Glomerular visceral epithelial cell (primary cell): ENCODE results near the gene NFIX.
A peak's percentile ranks its signal among the peaks of the same experiment; 100 is the strongest.
"Not testable (repeated sequence)": the region's sequence is repeated elsewhere in the genome, so short reads cannot be mapped to it uniquely, and the experiment has no call there.

Experiments
- DNase-seq: peaks from one replicate; pipeline ENCODE4 v3.0.0-alpha.2; 2016; ENCODE audit errors: extremely low spot score

Gene NFIX

DNA sequence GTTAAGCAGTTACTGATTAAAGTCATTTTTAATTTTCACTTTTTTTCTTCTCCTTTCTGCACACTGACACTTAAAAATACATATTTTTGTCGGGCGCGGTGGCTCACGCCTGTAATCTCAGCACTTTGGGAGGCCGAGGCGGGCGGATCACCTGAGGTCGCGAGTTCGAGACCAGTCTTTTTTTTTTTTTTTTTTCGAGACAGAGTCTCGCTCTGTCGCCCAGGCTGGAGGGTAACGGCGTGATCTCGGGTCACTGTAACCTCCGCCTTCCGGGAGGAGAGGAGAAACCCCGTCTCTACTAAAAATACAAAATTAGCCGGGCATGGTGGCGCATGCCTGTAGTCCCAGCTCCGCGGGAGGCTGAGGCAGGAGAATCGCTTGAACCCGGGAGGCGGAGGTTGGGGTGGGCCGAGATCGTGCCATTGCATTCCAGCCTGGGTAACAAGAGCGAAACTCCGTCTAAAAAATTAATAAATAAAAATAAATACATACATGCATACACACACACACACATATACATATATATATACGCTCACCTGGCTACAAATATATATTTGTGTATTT is 37.8 kb upstream of the NFIX start:
- DNase-seq: not testable (repeated sequence)

DNA sequence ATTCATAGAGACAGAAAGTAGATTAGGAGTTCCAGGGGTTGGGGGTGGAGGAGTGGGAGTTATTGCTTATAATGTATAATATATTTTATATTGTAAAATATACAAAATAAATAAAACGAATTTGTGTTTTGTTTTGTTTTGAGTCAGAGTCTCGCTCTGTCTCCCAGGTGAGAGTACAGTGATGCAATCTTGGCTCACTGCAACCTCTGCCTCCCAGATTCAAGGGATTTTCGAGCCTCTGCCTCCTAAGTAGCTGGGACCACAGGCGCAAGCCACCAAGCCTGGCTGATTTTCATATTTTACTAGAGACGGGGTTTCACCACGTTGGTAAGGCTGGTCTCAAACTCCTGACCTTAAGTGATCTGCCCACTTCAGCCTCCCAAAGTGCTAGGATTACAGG is 35.8 kb upstream of the NFIX start:
- no peak for DNase-seq

DNA sequence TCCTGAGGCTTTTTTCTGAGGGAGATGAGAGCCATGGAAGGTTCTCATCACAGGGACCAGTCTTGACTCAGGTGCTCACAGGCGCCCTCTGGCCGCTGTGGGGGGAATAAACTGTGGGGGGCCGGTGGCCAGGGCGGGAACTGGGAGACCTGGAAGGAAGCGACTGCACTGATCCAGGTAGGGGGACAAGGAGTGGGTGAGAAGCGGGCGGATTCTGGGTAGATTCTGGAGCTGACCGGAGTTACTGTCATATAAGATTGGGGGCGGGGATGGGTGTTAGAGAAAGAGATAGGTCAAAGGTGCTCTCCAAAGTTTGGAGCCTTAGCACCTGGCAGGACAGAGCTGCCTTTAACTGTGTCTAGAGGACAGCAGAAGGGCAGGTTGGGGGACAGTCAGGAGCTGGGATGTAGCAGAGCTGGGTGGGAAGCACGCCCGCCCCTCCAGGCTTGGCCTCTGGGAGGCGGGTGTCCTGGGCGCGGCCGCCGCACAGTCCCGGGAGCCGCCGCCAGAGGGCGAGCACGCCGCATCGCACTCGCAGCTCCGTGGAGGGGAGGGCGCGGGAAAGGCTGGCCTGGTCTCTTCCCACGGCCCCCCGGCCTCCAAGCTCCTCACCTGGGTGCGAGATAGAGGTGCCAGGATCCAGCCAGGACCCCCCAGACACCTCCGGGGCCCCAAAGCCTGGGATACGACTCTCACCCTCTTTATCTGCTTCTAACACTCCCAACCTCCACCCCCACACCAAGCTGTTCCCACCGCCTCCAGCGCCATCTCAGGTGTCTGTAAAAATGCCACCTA is 30.1 kb upstream of the NFIX start:
- peak; percentile 85 for DNase-seq

DNA sequence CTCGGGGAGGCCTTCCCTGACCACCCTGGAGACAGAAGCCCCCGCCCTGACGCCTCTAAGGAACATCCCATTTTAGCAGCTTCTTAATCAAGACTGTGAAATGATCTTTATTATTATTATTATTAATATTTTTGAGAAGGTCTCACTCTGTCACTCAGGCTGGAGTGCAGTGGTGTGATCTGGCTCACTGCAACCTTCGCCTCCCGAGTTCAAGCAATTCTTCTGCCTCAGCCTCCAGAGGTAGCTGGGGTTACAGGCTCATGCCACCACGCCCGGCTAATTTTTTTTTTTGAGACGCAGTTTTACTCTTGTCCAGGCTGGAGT is 29.5 kb upstream of the NFIX start:
- DNase-seq: no peak

DNA sequence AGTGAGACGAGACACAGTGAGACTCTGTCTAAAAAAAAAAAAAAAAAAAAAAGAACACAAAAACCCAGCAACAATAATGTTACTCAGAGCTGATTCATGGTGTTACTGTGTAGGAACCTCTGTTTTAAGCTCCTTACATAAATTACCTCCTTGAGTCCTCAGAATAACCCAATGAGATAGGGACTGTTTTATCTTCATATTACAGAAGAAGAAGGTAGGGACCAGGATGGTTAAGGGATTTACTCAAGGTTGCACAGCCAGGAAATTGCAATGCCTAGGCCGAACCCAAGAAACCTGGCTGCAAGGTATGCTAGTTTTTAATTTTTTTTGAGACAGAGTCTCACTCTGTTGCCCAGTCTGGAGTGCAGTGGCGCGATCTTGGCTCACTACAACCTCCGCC is 27.4 kb upstream of the NFIX start:
- no peak for DNase-seq

DNA sequence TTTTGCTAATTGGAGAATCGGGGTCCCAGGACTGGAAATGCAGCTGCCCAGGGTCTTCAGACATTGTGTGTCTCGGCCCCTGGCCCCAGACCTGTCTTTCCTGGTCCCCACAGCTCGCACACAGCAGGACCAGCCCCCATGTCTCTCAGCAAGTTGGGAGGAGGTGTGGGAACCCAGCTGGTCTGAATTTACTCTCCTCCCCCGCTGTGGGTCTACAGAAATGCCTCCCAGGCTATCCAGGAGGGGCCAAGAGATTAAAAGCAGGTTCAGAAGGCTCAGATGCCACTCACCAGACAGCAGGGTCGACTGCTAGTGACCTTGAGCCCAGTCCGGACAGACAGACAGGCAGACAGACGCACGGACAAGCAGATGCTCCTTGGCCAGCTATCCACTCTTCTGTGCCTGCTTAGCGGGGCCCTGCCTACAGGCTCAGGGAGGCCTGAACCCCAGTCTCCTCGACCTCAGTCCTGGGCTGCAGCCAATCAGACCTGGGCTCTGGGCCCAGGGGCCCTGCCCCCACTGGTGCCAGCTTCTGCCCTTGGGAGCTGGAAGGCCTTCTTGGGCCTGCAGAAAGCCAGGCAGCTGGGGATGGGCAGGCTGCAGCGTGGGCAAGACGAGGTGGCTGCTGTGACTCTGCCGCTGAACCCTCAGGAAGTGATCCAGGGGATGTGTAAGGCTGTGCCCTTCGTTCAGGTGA is 25.8 kb upstream of the NFIX start, which contains the start of gene DAND5:
Gene DAND5 (plus strand): TSS at position 285 of the 697 bp plus-strand sequence. CDS start 85 bp downstream, at position 370.
- no peak for DNase-seq

DNA sequence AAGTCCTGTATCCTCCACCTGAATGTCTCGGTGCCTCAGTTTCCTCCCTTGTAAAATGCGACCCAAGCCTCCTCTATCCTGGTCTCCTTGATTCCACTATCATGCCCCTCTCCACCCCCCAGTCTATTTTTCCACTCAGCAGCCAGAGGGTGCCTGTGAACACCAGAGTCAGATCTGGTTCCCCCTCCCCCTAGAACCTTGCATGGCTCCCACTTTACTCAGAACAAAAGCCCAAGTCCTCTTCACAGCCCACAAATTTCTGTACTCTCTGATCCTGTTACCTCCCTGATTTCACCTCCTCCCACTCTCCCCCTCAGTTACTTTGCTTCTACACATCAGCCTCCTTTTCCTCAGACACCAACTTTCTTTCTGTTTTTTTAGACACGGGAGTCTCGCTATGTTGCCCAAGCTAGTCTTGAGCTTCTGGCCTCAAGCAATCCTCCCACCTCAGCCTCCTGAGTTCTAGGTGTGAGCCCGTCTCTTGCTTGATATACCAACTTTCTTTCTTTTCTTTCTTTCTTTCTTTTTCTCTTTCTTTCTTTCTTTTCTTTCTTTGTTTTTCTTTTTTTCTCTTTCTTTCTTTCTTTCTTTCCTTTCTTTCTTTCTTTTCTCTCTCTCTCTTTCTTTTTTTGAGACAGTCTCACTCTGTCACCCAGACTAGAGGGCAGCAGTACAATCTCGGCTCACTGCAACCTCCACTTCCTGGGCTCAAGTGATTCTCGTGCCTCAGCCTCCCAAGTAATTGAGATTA is 25.0 kb upstream of the NFIX start:
- DNase-seq: no peak

DNA sequence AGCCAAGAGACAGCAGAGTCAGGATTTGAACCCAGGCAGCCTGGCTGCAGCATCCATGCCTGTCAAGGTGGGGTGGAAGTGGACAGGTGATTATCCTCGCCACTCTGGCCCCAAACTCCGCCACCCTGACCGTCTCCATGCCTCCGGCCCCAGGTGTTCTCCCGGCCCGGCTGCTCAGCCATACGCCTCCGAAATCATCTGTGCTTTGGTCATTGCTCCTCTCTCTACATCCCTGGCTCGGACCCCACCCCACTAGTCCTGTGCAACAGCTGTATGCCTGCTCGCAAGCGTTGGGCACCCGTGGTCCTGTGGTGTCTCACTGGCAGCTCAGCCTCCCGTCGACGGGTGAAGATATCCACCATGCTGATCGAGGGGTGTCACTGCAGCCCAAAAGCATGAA is 22.0 kb upstream of the NFIX start:
- no peak for DNase-seq

DNA sequence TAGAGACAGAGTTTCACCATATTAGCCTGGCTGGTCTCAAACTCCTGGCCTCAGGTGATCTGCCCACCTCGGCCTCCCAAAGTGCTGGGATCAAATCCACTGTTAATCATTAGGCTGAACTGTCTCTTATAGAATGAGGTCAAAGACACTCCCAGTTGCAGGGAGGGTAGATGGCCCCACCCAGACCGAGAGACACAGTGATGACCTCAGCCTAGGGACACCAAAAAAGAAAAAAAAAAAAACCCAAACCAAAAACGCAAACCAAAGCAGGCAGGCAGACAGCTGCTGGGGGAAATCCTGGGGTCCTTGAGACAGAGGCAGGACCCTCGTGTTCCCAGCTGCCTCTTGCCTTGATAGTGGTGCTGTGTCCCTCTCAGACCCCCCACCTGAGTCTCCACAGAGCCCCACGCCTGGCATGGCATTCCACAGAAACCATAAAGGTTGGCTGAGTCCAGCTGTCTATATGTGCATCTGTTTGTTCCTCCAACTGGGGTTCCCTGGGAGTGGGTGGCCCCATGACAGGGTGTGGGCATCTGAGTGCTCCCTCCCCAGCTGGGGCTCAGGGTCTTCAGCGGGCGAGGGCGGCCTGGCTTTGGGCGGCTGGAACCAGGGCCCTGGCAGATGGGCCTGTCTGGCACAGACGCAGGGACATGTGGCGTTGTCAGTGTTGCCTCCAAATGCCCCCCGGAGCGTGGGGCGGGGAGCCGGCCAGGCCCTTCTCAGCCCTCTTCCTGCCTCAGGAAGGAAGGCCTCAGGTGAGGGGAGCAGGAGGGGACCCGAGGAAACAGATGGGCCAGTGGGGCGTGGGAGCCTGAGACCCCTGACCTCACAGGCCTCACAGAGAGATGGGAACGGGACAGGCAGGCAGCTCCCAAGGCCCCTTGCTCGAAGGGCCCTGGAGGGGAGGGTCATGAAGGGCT is 20.7 kb upstream of the NFIX start:
- DNase-seq: peak; percentile 53

DNA sequence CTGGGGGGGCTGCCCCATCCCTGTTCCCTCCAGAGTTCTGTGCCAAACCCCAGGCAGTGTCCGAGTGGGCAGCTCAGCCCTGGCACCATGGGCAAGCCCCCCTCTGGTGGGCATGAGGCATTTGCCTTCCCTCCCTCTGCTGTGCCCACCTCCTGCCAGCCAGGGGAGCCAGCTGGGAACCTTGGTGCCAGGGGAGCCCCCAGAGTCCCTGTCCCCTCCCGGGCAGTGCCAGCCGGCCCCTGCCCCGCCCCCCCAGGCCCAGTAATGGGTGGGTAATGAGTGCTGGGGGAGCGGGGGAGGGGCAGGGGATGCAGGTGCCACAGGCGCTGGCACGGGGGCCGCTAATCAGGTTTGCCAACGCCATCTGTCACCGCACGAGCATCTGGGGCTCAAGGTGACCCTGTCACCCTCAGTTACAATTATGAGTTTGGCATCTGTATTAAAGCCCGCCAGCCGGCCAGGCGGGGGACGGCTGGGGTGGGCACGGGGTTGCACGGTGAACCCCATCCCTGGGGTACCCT is 20.0 kb upstream of the NFIX start:
- no peak for DNase-seq

DNA sequence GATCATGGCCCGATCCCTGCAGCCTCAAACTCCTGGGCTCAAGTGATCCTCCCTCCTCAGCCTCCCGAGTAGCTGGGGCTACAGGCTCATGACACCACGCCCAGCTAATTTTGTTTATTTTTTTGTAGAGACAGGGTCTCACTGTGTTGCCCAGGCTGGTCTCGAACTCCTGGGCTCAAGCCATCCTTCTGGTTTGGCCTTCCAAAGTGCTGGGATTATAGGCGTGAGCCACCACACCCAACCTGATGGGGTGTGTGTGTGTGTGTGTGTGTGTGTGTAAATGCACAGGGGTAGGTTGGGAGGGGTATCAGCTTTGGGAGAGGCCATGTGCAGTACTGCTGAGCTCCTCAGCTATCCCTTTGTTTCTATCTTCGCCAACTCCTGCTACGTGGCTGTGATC is 19.2 kb upstream of the NFIX start:
- DNase-seq: not testable (repeated sequence)

DNA sequence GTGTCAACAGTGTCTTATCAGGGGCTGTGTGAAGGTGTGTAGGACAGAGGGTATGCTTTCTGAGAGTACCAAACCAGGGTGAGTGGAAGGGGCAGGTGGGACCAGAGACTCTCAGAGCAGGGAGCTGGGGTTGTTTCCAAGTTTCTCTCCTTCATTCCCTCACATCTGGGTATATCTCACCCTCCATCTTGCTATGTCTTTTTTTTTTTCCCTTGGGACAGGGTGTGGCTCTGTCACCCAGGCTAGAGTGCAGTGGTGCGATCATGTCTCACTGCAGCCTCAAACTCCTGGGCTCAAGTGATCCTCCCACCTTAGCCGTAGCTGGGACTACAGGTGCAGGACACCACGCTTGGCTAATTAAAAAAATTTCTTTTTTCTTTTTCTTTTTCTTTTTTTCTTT is 15.3 kb upstream of the NFIX start:
- DNase-seq: no peak

DNA sequence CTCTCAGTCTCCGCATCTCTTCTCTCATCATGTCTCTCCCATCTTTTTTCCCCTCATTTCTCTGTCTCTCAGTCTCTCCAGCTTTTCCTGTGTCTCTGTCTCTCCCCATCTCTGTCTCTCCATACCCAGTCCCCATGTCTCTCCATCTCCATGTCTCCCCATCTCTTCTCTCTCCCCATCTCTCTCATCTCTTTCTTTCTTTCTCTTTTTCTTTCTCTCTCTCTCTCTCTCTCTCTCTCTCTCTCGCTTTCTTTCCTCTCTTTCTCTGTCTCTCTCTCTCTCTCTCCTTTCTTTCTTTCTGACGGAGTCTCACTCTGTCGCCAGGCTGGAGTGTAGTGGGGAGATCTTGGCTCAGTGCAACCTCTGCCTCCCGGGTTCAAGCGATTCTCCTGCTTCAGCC is 12.6 kb upstream of the NFIX start:
- no peak for DNase-seq

DNA sequence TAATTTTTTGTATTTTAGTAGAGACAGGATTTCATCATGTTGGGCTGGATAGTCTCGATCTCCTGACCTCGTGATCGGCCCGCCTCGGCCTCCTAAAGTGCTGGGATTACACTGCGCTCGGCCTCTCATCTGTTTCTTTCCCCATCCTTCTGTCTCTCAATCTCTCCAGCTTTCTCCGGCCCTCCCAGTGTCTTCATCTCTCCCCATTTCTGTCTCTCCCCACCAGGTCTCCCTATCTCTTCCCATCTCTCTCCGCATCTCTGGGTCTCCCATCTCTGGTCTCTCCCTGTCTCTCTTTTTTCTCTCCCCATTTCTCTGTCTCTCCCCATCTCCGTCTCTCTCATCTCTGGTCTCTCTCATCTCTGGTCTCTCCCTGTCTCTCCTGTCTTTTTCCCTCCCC is 12.2 kb upstream of the NFIX start:
- DNase-seq: no peak

DNA sequence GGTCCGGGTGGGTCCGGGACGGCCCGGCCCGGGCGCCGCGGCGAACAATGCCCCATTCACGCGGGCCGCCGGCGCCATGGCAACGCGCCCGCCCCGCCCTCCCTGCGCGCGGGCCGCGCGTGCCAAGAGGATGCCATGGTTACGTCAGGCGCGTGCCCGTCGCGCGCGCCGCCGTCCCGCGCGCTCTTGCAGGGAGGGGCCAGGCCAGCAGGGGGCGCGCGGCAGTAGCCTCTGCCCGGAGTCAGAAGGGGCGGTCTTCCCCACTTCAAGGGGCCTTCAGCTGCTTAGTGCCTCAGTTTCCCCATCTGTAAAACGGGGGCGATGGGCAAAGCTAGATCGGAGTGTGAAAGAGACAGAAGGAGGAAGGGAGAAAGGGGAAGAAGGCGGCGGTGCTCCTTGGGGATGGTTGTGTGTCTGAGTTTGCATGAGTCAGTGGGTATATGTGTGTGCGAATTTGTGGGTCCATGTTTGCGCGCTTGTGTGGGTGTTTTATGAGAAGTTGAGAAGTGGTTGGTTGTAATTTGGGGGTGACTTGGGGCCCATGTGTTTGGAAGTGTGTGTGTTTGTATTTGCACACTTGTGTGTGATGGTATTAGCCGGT is 11.6 kb upstream of the NFIX start:
- DNase-seq: peak; percentile 84

DNA sequence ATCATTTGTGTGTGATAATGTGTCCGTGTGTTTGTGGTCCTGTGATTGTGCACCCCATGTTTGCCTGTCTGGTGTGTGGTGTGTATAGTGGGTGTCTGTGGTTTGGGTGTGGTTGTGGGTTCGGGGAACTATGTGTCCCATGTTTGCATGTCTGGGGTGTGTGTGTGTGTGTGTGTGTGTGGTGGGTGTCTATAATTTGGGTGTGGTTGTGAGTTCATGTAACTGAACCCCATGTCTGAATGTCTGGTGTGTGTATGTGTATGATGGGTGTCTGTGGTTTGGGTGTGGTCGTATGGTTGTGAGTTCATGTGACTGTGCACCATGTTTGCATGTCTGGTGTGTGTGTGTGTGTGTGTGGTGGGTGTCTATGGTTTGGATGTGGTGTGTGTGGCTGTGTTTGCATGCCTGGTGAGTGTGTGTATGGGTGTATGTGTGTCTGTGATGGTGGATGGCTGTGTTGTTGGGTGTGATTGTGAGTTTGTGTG is 11.1 kb upstream of the NFIX start:
- DNase-seq: no peak

DNA sequence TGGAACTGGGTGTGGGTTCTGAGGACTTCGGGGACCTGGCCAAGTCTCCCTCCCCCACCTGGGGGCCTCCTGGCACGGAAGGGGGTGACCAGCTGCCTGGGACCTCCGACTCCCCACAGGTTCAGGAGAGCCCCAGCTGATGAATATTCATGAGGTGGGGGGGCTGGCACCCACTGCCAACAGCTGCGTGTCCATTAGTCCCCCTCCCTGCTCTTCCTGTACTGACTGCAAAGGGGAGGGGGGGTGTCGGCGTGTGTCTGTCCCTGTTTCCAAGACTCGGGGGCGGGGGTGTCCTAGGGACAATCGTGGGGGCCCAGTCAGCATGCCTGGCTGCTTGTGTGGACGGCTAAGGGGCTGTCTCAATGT is 10.6 kb upstream of the NFIX start:
- no peak for DNase-seq

DNA sequence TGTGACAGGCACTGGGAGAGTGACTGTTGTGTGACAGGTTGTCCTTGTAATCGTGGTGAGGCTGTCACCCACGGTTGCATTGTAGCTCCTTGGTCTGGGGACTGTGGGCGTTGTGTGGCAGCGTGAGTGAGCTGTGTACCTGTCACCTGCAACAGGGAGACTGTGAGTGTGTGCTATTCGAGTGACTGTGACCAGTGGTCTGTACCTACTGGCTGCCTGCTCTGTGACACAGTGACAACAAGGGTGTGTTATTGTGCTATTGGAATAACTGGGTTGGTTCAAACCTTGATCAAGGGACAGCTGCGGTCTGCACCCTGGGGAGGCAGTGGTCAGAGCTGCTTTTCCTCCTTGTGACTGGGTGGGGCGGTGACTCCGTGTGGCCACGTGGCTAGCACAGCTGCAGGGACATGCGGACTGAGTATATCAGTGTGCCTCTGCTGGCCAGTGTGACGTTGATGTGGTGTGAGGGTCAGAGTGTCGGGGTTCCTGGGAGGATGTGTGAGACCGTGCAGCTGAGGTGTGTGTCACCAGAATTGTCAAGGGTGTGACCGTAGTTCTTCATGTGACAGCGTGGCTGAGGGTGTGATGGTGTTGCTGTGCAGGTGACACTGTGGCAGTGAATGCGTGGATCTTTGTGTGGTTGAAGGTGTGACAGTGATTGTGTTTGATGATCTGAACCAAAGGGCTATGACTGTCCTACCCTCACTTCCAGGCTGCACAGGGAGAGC is 10.1 kb upstream of the NFIX start:
- peak; percentile 33 for DNase-seq

DNA sequence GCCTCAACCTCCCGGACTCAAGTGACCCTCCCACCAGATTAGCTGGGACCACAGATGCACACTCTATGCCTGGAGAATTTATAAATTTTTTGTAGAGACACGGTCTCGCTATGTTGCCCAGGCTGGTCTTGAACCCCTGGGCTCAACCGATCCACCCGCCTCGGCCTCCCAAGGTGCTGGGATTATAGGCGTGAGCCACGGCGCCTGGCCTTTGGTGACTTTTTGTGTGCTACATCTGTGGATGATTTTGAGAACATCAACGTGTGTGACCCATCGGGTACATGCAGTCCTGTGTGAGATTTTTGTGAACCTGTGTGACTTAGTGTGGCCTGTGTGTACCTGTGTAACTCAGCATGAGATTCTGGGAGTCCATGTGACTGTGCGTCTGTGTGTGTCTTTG is 8.5 kb upstream of the NFIX start:
- no peak for DNase-seq

DNA sequence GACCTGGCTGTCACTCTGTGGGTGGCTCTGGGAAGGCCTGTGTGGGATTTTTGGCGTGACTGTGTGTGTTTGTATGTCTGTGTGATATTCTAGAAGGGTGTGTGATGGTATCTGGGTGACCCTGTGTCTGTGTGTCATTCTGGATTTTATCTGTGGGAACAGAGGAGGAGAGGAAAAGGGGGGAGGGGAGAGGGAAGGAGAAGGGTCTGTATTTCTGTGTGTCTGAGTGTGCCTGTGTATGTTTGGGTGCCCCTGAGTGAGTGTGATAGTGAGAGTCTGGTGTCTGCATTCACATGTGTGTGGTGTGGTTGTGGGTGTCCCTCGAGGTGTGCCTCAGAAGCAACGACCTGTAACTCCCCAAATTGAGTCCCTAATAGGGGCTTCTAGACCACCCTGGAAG is 8.1 kb upstream of the NFIX start:
- DNase-seq: no peak
